ENCODE measurements around the gene TFAP2E. TPM values are rescaled to one million over a fixed set of nuclear protein-coding genes. Genes with fewer than 3 reads are reported as not detected.
A peak's percentile ranks its signal among the peaks of the same experiment; 100 is the strongest.

TFAP2E gene
- total RNA-seq, 1 donor from 2014 or later, result 10.2 TPM

GRCh38 chr1:35539073-35539823 is 33.9 kb upstream of the TFAP2E start:
- intact Hi-C loops (cut with DNase I), result loop anchor here (2.0 kb wide), 1 partner anchor 18 kb away; the partner anchor contains the start of genes KIAA0319L and NCDN
- DNase-seq (ENCODE audit: low spot score in 2 of 2), result no peak
- peaks cover 18 to 35% of the 10 kb centered on the region in 2 donors for H3K4me1 ChIP-seq
- H3K27ac ChIP-seq, result peak overlapping the region; percentile 70 to 79
- no peak for TF ChIP-seq CTCF (IDR thresholded peaks at IDR 0.05)
- no peak overlapping the region for H3K4me3 ChIP-seq
- no peaks in the 10 kb centered on the region for H3K9me3 ChIP-seq
- no peaks in the 10 kb centered on the region for H3K36me3 ChIP-seq
- no peaks in the 10 kb centered on the region for H3K27me3 ChIP-seq

- intact Hi-C loops (cut with DNase I), result loop anchor here (2.0 kb wide), 1 partner anchor 17 kb away; the partner anchor contains the start of genes KIAA0319L and NCDN
- TF ChIP-seq CTCF (IDR thresholded peaks at IDR 0.05), result no peak
- Histone ChIP-seq H3K4me1 (peaks cover 18 to 35% of the 10 kb centered on the region in 2 donors), H3K9me3 (no peaks in the 10 kb centered on the region), H3K36me3 (no peaks in the 10 kb centered on the region), H3K27me3 (no peaks in the 10 kb centered on the region), H3K4me3 (no peak overlapping the region), H3K27ac (peak overlapping the region; percentile 70 to 79)
- DNase-seq (ENCODE audit: low spot score in 2 of 2), result no peak
Observed at GRCh38 chr1:35539824-35540261, 33.3 kb upstream of the TFAP2E start.

GRCh38 chr1:35544976-35545375 is 28.1 kb upstream of the TFAP2E start:
- no peaks in the 10 kb centered on the region for H3K27me3 ChIP-seq
- peak in 1 of 3 experiments; percentile 16 for TF ChIP-seq CTCF (IDR thresholded peaks at IDR 0.05)
- no peak overlapping the region for H3K4me3 ChIP-seq
- H3K4me1 ChIP-seq, result peaks cover 11 to 17% of the 10 kb centered on the region in 2 donors
- H3K27ac ChIP-seq, result no peak overlapping the region
- peaks cover 7 to 20% of the 10 kb centered on the region in 2 donors for H3K36me3 ChIP-seq
- H3K9me3 ChIP-seq, result no peaks in the 10 kb centered on the region
- intact Hi-C loops (cut with DNase I), result no loop called here
- DNase-seq (ENCODE audit: low spot score in 2 of 2), result no peak

GRCh38 chr1:35546614-35547013 is 26.5 kb upstream of the TFAP2E start:
- intact Hi-C loops (cut with DNase I), result no loop called here
- TF ChIP-seq CTCF (IDR thresholded peaks at IDR 0.05), result no peak
- no peak overlapping the region for H3K4me3 ChIP-seq
- peaks cover 7 to 30% of the 10 kb centered on the region in 2 donors for H3K36me3 ChIP-seq
- no peak overlapping the region for H3K27ac ChIP-seq
- no peak for DNase-seq (ENCODE audit: low spot score in 2 of 2)
- H3K4me1 ChIP-seq, result peaks cover 0 to 3% of the 10 kb centered on the region in 2 donors
- no peaks in the 10 kb centered on the region for H3K27me3 ChIP-seq
- no peaks in the 10 kb centered on the region for H3K9me3 ChIP-seq

- no peak for DNase-seq (ENCODE audit: low spot score in 2 of 2)
- Histone ChIP-seq H3K27ac (no peak overlapping the region), H3K4me3 (no peak overlapping the region), H3K27me3 (no peaks in the 10 kb centered on the region), H3K4me1 (peaks cover 2 to 30% of the 10 kb centered on the region in 2 donors), H3K36me3 (peaks cover 14 to 39% of the 10 kb centered on the region in 2 donors), H3K9me3 (no peaks in the 10 kb centered on the region)
- no peak for TF ChIP-seq CTCF (IDR thresholded peaks at IDR 0.05)
- intact Hi-C loops (cut with DNase I), result no loop called here
Observed at GRCh38 chr1:35553851-35554250, 19.3 kb upstream of the TFAP2E start.

Measured in ascending aorta (tissue), 2 donors.